Thyroid gland (tissue), 4 donors: ENCODE data around the gene GEN1.

Source experiments
- POLR2A ChIP-seq, 2 donors: fragments of 450-650 bp; IDR thresholded peaks; one replicate each; pipeline ENCODE4 v1.6.1; 2017; ENCODE audit warnings: antibody characterized with exemption in 2 of 2, mild to moderate bottlenecking in 2 of 2, moderate library complexity in 1 of 2
- TF ChIP-seq, protein P1 (sequence below), 6 experiments: fragments of 200-600 bp in 3 of 6; fragments of 450-650 bp in 3 of 6; sonication (generic) in 3 of 6; IDR thresholded peaks; one replicate each; pipeline ENCODE4 v1.5.1; 2016 to 2019; ENCODE audit warnings: antibody characterized with exemption in 6 of 6, mild to moderate bottlenecking in 2 of 6, inconsistent platforms in 1 of 6, moderate library complexity in 1 of 6

DNA sequence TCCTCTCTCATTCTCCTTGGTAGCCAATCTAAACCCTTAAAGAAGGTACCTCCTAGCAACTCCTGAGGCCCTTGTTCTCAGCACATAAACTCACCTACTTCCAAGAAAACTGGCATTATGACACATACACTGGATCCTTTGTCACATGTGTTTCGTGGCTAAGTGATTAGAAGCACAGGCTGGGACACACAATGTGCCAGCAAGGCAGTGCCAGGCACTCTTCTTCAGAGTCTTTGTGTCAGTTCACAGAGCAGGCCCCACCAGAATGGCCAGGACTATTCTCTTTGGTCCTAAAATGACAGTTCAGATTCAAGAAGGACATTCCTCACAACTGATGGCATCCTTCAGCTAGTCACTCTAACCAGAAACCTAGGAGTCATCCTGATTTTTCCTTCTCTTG is 40.6 kb upstream of the GEN1 start:
- TF ChIP-seq, protein P1, sequence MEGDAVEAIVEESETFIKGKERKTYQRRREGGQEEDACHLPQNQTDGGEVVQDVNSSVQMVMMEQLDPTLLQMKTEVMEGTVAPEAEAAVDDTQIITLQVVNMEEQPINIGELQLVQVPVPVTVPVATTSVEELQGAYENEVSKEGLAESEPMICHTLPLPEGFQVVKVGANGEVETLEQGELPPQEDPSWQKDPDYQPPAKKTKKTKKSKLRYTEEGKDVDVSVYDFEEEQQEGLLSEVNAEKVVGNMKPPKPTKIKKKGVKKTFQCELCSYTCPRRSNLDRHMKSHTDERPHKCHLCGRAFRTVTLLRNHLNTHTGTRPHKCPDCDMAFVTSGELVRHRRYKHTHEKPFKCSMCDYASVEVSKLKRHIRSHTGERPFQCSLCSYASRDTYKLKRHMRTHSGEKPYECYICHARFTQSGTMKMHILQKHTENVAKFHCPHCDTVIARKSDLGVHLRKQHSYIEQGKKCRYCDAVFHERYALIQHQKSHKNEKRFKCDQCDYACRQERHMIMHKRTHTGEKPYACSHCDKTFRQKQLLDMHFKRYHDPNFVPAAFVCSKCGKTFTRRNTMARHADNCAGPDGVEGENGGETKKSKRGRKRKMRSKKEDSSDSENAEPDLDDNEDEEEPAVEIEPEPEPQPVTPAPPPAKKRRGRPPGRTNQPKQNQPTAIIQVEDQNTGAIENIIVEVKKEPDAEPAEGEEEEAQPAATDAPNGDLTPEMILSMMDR (IDR thresholded peaks at IDR 0.05): no peak
- no peak for TF ChIP-seq POLR2A (IDR thresholded peaks at IDR 0.05)
